Neural progenitor cell (in vitro differentiated cells): ENCODE data around the gene LGI4.

Source experiments
- CTCF ChIP-seq: fragments of 200-600 bp; sonication (generic); IDR thresholded peaks from 2 replicates; pipeline ENCODE4 v1.5.1; 2017; ENCODE audit warnings: antibody characterized with exemption, mild to moderate bottlenecking
- EZH2 ChIP-seq: fragments of 200-600 bp; sonication (generic); IDR thresholded peaks from 2 replicates; pipeline ENCODE4 v1.6.1; 2017; ENCODE audit warnings: antibody characterized with exemption, mild to moderate bottlenecking, moderate library complexity
- EZH2phosphoT487 ChIP-seq: fragments of 200-600 bp; sonication (generic); IDR thresholded peaks from 2 replicates; pipeline ENCODE4 v1.6.1; 2017; ENCODE audit warnings: antibody characterized with exemption

DNA sequence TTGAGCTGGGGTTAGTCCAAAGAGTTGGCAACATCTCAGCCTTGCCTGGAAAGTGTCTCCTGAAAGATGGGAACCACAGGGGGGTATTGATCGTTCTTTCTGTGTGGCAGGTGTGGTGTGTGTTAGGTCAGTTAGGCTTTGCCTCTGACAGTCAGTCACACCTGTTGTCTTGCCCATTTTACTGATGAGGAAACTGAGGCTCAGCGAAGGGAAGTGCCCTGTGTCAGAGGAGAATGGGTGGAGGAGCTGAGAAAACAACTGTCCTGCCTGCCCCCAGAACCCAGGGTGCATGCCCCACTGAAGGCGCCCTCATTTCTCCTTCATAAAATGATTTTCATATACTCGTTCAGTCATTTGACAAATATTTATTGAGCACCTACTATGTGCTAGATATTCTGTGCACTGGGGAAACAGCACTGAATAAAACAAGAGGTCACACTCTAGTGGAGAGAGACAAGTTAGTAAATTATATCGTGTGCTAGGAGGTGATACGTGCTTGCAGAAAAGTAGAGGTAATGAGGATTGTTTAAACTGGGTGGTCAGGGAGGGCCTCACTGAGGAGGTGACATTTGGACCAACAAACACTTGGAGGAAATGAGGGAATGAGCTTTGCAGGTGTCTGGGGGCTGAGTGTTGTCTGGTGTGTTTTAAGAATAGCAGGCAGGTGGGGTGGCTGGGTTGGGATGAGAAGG, 21.3 kb upstream of the LGI4 start:
- no peak for TF ChIP-seq CTCF
- no peak for TF ChIP-seq EZH2phosphoT487
- TF ChIP-seq EZH2, result no peak
